Astrocyte (in vitro differentiated cells and primary cell): ENCODE data around the gene NXPH4. TPM values are rescaled to one million over a fixed set of nuclear protein-coding genes. Genes with fewer than 3 reads are reported as not detected.

ENCODE experiments used
- DNase-seq: peaks from one replicate; pipeline ENCODE4 v3.0.0-alpha.2; 2010; ENCODE audit warnings: low read depth
- FAIRE-seq: peaks from 2 replicates; lab custom pipeline; 2011; peaks lifted over from hg19 to GRCh38; lab: Jason Lieb, UNC
- H2AFZ ChIP-seq: 2 replicates; pipeline ENCODE4 v1.6.0; 2012; ENCODE audit warnings: low read depth, low read length, inconsistent platforms
- H3K27ac ChIP-seq: 2 replicates; pipeline ENCODE4 v1.5.1; 2011; ENCODE audit warnings: low read depth, low read length, inconsistent platforms
- H3K27me3 ChIP-seq: 2 replicates; pipeline ENCODE4 v1.6.0; 2011; ENCODE audit warnings: low read length, inconsistent platforms; ENCODE audit not compliant: insufficient read depth
- H3K36me3 ChIP-seq: 2 replicates; pipeline ENCODE4 v1.5.1; 2011; ENCODE audit warnings: low read length, inconsistent platforms; ENCODE audit not compliant: insufficient read depth
- H3K4me1 ChIP-seq: 2 replicates; pipeline ENCODE4 v1.5.1; 2011; ENCODE audit warnings: low read length, inconsistent platforms; ENCODE audit not compliant: insufficient read depth
- H3K4me2 ChIP-seq: 2 replicates; pipeline ENCODE4 v1.6.0; 2012; ENCODE audit warnings: low read length, inconsistent platforms
- H3K4me3 ChIP-seq: 2 replicates; pipeline ENCODE4 v1.5.1; 2011; ENCODE audit warnings: low read depth, mild to moderate bottlenecking, low read length, inconsistent platforms; ENCODE audit not compliant: insufficient read depth
- H3K79me2 ChIP-seq: 2 replicates; pipeline ENCODE4 v1.6.0; 2012; ENCODE audit warnings: mild to moderate bottlenecking, low read length, inconsistent platforms; ENCODE audit not compliant: insufficient read depth
- H3K9ac ChIP-seq: 2 replicates; pipeline ENCODE4 v1.6.0; 2012; ENCODE audit warnings: mild to moderate bottlenecking, low read length, inconsistent platforms
- H3K9me3 ChIP-seq: 2 replicates; pipeline ENCODE4 v1.5.1; 2012; ENCODE audit warnings: low read depth, mild to moderate bottlenecking, low read length, inconsistent platforms; ENCODE audit not compliant: insufficient read depth
- H4K20me1 ChIP-seq: 2 replicates; pipeline ENCODE4 v1.6.0; 2012; ENCODE audit warnings: low read length, inconsistent platforms; ENCODE audit not compliant: insufficient read depth
- H3K27ac Mint-ChIP-seq: one replicate; pipeline ENCODE4 v1.8.0; 2021; ENCODE audit warnings: mild to moderate bottlenecking, mixed read lengths; ENCODE audit not compliant: unreplicated experiment
- H3K27me3 Mint-ChIP-seq: one replicate; pipeline ENCODE4 v1.8.0; 2021; ENCODE audit warnings: low read depth, mixed read lengths; ENCODE audit not compliant: unreplicated experiment
- H3K36me3 Mint-ChIP-seq: one replicate; pipeline ENCODE4 v1.8.0; 2021; ENCODE audit warnings: low read depth, mixed read lengths; ENCODE audit not compliant: unreplicated experiment
- H3K4me1 Mint-ChIP-seq: one replicate; pipeline ENCODE4 v1.8.0; 2021; ENCODE audit warnings: low read depth, mixed read lengths; ENCODE audit not compliant: unreplicated experiment
- H3K4me3 Mint-ChIP-seq: one replicate; pipeline ENCODE4 v1.8.0; 2021; ENCODE audit warnings: mild to moderate bottlenecking, moderate library complexity, mixed read lengths; ENCODE audit not compliant: unreplicated experiment
- H3K9me3 Mint-ChIP-seq: one replicate; pipeline ENCODE4 v1.8.0; 2021; ENCODE audit warnings: mild to moderate bottlenecking, mixed read lengths; ENCODE audit not compliant: unreplicated experiment
- EZH2 ChIP-seq: IDR thresholded peaks from 2 replicates; pipeline ENCODE4 v1.6.1; 2012; ENCODE audit warnings: mild to moderate bottlenecking, low read length, inconsistent platforms; ENCODE audit not compliant: insufficient read depth
- total RNA-seq: library from RNA; stranded (reverse); gene quantifications from 2 replicates; pipeline ENCODE4 v1.2.1, GENCODE V29; 2021
- TF ChIP-seq, protein P1 (sequence below): IDR thresholded peaks from 2 replicates; pipeline ENCODE4 v1.5.1; 2011; ENCODE audit warnings: low read depth, mild to moderate bottlenecking, inconsistent platforms, low read length, moderate library complexity; ENCODE audit not compliant: insufficient read depth

Gene NXPH4
- total RNA-seq, 1 donor from 2014 or later: 14.5 TPM

DNA sequence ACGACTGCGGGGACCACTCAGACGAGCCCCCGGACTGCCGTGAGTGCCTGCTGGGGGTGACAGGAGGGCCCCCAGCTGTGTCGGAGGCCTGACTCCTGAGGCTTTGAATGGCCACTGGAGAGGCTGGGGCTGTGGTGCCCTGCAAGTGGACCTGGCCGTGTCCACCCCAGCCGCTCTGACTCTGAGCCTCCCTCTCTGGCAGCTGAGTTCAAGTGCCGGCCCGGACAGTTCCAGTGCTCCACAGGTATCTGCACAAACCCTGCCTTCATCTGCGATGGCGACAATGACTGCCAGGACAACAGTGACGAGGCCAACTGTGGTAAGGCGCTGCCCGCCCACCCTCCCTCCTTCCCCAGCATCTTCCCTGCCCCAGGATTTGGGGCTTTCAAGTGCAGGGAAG, 16.1 kb upstream of the NXPH4 start:
- Mint-ChIP-seq H3K36me3 (peaks cover 29% of the 10 kb centered on the region), H3K27me3 (no peaks in the 10 kb centered on the region), H3K9me3 (no peaks in the 10 kb centered on the region), H3K4me1 (no peaks in the 10 kb centered on the region), H3K4me3 (no peak overlapping the region), H3K27ac (no peak overlapping the region)
- Histone ChIP-seq H4K20me1 (peaks cover 47% of the 10 kb centered on the region), H2AFZ (no peak overlapping the region), H3K27me3 (no peaks in the 10 kb centered on the region), H3K36me3 (peaks cover 20% of the 10 kb centered on the region), H3K27ac (no peak overlapping the region), H3K4me2 (no peak overlapping the region), H3K4me3 (no peak overlapping the region), H3K4me1 (no peaks in the 10 kb centered on the region), H3K79me2 (no peaks in the 10 kb centered on the region), H3K9ac (no peak overlapping the region), H3K9me3 (no peaks in the 10 kb centered on the region)
- DNase-seq (no peak), FAIRE-seq (no peak)
- TF ChIP-seq, protein P1, sequence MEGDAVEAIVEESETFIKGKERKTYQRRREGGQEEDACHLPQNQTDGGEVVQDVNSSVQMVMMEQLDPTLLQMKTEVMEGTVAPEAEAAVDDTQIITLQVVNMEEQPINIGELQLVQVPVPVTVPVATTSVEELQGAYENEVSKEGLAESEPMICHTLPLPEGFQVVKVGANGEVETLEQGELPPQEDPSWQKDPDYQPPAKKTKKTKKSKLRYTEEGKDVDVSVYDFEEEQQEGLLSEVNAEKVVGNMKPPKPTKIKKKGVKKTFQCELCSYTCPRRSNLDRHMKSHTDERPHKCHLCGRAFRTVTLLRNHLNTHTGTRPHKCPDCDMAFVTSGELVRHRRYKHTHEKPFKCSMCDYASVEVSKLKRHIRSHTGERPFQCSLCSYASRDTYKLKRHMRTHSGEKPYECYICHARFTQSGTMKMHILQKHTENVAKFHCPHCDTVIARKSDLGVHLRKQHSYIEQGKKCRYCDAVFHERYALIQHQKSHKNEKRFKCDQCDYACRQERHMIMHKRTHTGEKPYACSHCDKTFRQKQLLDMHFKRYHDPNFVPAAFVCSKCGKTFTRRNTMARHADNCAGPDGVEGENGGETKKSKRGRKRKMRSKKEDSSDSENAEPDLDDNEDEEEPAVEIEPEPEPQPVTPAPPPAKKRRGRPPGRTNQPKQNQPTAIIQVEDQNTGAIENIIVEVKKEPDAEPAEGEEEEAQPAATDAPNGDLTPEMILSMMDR: no peak
- no peak for TF ChIP-seq EZH2

DNA sequence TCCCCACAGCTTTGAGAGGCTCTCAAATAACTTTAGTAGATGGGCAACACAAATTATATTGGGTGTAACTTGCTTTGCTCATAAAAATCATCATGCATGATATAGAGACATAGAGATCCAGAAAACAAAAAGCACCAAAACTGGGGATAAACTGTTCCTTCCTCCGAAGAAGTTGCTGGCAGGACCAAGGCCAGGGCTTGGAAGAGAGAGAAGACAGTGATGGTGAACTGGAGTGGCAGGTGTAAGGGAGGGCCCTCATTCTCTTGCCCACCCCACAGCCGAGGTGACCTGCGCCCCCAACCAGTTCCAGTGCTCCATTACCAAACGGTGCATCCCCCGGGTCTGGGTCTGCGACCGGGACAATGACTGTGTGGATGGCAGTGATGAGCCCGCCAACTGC, 15.4 kb upstream of the NXPH4 start:
- Histone ChIP-seq H3K4me1 (no peaks in the 10 kb centered on the region), H3K9me3 (no peaks in the 10 kb centered on the region), H3K27ac (no peak overlapping the region), H3K27me3 (no peaks in the 10 kb centered on the region), H3K9ac (no peak overlapping the region), H4K20me1 (peaks cover 47% of the 10 kb centered on the region), H3K79me2 (no peaks in the 10 kb centered on the region), H3K4me2 (no peak overlapping the region), H2AFZ (no peak overlapping the region), H3K4me3 (no peak overlapping the region), H3K36me3 (peaks cover 24% of the 10 kb centered on the region)
- Mint-ChIP-seq H3K4me3 (no peak overlapping the region), H3K9me3 (no peaks in the 10 kb centered on the region), H3K36me3 (peaks cover 26% of the 10 kb centered on the region), H3K27ac (no peak overlapping the region), H3K4me1 (no peaks in the 10 kb centered on the region), H3K27me3 (no peaks in the 10 kb centered on the region)
- FAIRE-seq: no peak
- no peak for DNase-seq
- TF ChIP-seq, protein P1: no peak
- no peak for TF ChIP-seq EZH2

DNA sequence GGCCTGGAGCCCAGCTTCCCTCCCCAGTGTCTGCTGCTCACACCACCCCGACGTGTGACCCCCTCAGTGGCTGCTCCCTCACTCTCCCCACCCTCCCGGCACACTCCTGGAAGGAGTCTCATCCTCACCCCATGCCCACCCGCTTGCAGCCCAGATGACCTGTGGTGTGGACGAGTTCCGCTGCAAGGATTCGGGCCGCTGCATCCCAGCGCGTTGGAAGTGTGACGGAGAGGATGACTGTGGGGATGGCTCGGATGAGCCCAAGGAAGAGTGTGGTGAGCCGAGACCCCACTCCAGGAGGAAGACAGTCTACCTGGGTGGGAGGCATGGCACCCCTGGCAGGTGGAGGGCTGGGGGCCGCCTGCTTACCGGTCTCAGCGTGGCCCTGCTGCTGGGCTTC, 15.0 kb upstream of the NXPH4 start:
- no peak for FAIRE-seq
- Mint-ChIP-seq H3K9me3 (no peaks in the 10 kb centered on the region), H3K4me1 (no peaks in the 10 kb centered on the region), H3K4me3 (no peak overlapping the region), H3K27ac (no peak overlapping the region), H3K36me3 (peaks cover 22% of the 10 kb centered on the region), H3K27me3 (no peaks in the 10 kb centered on the region)
- H3K4me1 ChIP-seq: no peaks in the 10 kb centered on the region
- H3K9me3 ChIP-seq: no peaks in the 10 kb centered on the region
- no peak for DNase-seq
- H3K9ac ChIP-seq: no peak overlapping the region
- no peak overlapping the region for H3K27ac ChIP-seq
- peaks cover 45% of the 10 kb centered on the region for H4K20me1 ChIP-seq
- H2AFZ ChIP-seq: no peak overlapping the region
- peaks cover 21% of the 10 kb centered on the region for H3K36me3 ChIP-seq
- no peak overlapping the region for H3K4me3 ChIP-seq
- H3K27me3 ChIP-seq: no peaks in the 10 kb centered on the region
- H3K4me2 ChIP-seq: no peak overlapping the region
- no peaks in the 10 kb centered on the region for H3K79me2 ChIP-seq
- TF ChIP-seq, protein P1: no peak
- no peak for TF ChIP-seq EZH2
